OCI-M2 (cell line): ENCODE data around the gene N4BP2.
"Not testable (repeated sequence)": the region's sequence is repeated elsewhere in the genome, so short reads cannot be mapped to it uniquely, and the experiment has no call there.

Experiments used
- DNase-seq: peaks from one replicate; lab custom pipeline; 2025; ENCODE audit not compliant: unreplicated experiment; lab: John Stamatoyannopoulos, UW

The N4BP2 gene

GRCh38 chr4:40086421-40086820, 29.8 kb downstream of the N4BP2 start:
- no peak for DNase-seq

- no peak for DNase-seq
Observed at GRCh38 chr4:40087799-40088366, 31.2 kb downstream of the N4BP2 start.

GRCh38 chr4:40093400-40093799, 36.8 kb downstream of the N4BP2 start:
- DNase-seq: not testable (repeated sequence)

- no peak for DNase-seq
Observed at GRCh38 chr4:40099010-40099409, 42.4 kb downstream of the N4BP2 start.

GRCh38 chr4:40107150-40107549, 50.5 kb downstream of the N4BP2 start:
- not testable (repeated sequence) for DNase-seq

GRCh38 chr4:40112027-40112792, 55.6 kb downstream of the N4BP2 start:
- DNase-seq: no peak

- DNase-seq: no peak
Observed at GRCh38 chr4:40114206-40114605, 57.6 kb downstream of the N4BP2 start.

GRCh38 chr4:40118861-40119260, 62.2 kb downstream of the N4BP2 start:
- DNase-seq: no peak

- no peak for DNase-seq
Observed at GRCh38 chr4:40119344-40119743, 62.7 kb downstream of the N4BP2 start.

- no peak for DNase-seq
Observed at GRCh38 chr4:40121515-40121914, 64.9 kb downstream of the N4BP2 start.

- no peak for DNase-seq
Observed at GRCh38 chr4:40122941-40123340, 66.3 kb downstream of the N4BP2 start.

- no peak for DNase-seq
Observed at GRCh38 chr4:40124690-40125089, 68.0 kb downstream of the N4BP2 start.

- DNase-seq: no peak
Observed at GRCh38 chr4:40130401-40131036, 73.9 kb downstream of the N4BP2 start.

GRCh38 chr4:40132816-40133215, 76.2 kb downstream of the N4BP2 start:
- no peak for DNase-seq

GRCh38 chr4:40134206-40134917, 77.7 kb downstream of the N4BP2 start:
- no peak for DNase-seq

- DNase-seq: not testable (repeated sequence)
Observed at GRCh38 chr4:40136202-40136601, 79.6 kb downstream of the N4BP2 start.

GRCh38 chr4:40140196-40140595, 83.5 kb downstream of the N4BP2 start:
- DNase-seq: no peak

- not testable (repeated sequence) for DNase-seq
Observed at GRCh38 chr4:40140597-40140996, 83.9 kb downstream of the N4BP2 start.

- no peak for DNase-seq
Observed at GRCh38 chr4:40143926-40144508, 87.4 kb downstream of the N4BP2 start.

- no peak for DNase-seq
Observed at GRCh38 chr4:40144716-40145115, 88.1 kb downstream of the N4BP2 start.

- not testable (repeated sequence) for DNase-seq
Observed at GRCh38 chr4:40147490-40147889, 90.8 kb downstream of the N4BP2 start.
